HepG2 (cell line): ENCODE measurements around the gene RARA. TPM values are rescaled to one million over a fixed set of nuclear protein-coding genes. Genes with fewer than 3 reads are reported as not detected.

ENCODE experiments used
- AKAP8 ChIP-seq: sonication (generic); formaldehyde crosslinking; IDR thresholded peaks from 2 replicates; pipeline ENCODE4 v1.5.1; 2020; ENCODE audit warnings: mild to moderate bottlenecking, missing genetic modification reagents
- ELF1 ChIP-seq: sonication (generic); formaldehyde crosslinking; IDR thresholded peaks from 2 replicates; pipeline ENCODE4 v1.4.0; 2020; ENCODE audit warnings: missing genetic modification reagents
- FOXA1 ChIP-seq, 2 experiments: fragments of 450-650 bp in 1 of 2; sonication (generic) in 1 of 2; formaldehyde crosslinking in 1 of 2; IDR thresholded peaks; 2 replicates each; pipeline versions ENCODE4 v1.4.0 to v1.6.1; 2016 to 2020; ENCODE audit warnings: missing genetic modification reagents in 1 of 2
- KDM5B ChIP-seq: sonication (generic); formaldehyde crosslinking; IDR thresholded peaks from 2 replicates; pipeline ENCODE4 v1.4.0; 2020; ENCODE audit warnings: missing genetic modification reagents, mild to moderate bottlenecking, borderline replicate concordance
- NFKBIZ ChIP-seq: IDR thresholded peaks from 2 replicates; pipeline ENCODE4 v1.6.1; 2018; ENCODE audit warnings: missing genetic modification reagents, missing compliant biosample characterization
- PITX1 ChIP-seq: sonication (generic); formaldehyde crosslinking; IDR thresholded peaks from 2 replicates; pipeline ENCODE4 v1.5.1; 2020; ENCODE audit warnings: mild to moderate bottlenecking, missing genetic modification reagents
- PPARG ChIP-seq: conservative IDR thresholded peaks from 2 replicates; pipeline ENCODE4 v1.6.1; 2016; ENCODE audit warnings: missing biosample characterization, missing genetic modification reagents
- RFX1 ChIP-seq: fragments of 450-650 bp; IDR thresholded peaks from 2 replicates; pipeline ENCODE4 v1.6.1; 2017
- YEATS4 ChIP-seq: sonication (generic); formaldehyde crosslinking; IDR thresholded peaks from 2 replicates; pipeline ENCODE4 v1.4.0; 2020; ENCODE audit warnings: missing genetic modification reagents, borderline replicate concordance
- ZFP91 ChIP-seq: sonication (generic); formaldehyde crosslinking; IDR thresholded peaks from 2 replicates; pipeline ENCODE4 v1.9.0; 2022; ENCODE audit warnings: missing genetic modification reagents, mild to moderate bottlenecking, borderline replicate concordance
- ZNF263 ChIP-seq: sonication (generic); formaldehyde crosslinking; IDR thresholded peaks from 2 replicates; pipeline ENCODE4 v1.4.0; 2020; ENCODE audit warnings: missing genetic modification reagents
- ZNF362 ChIP-seq: sonication (generic); formaldehyde crosslinking; IDR thresholded peaks from 2 replicates; pipeline ENCODE4 v1.4.0; 2020; ENCODE audit warnings: missing genetic modification reagents, mild to moderate bottlenecking, borderline replicate concordance
- ZNF451 ChIP-seq: sonication (generic); formaldehyde crosslinking; IDR thresholded peaks from 2 replicates; pipeline ENCODE4 v1.5.0; 2020; ENCODE audit warnings: mild to moderate bottlenecking, missing genetic modification reagents
- ZNF501 ChIP-seq: sonication (generic); formaldehyde crosslinking; IDR thresholded peaks from 2 replicates; pipeline ENCODE4 v1.5.1; 2020; ENCODE audit warnings: mild to moderate bottlenecking, moderate library complexity, missing genetic modification reagents
- ZNF577 ChIP-seq: sonication (generic); formaldehyde crosslinking; IDR thresholded peaks from 2 replicates; pipeline ENCODE4 v1.4.0; 2020; ENCODE audit warnings: mild to moderate bottlenecking, low read depth, missing genetic modification reagents, borderline replicate concordance
- polyA plus RNA-seq, 8 experiments: library from polyadenylated mRNA; depleted of rRNA in 3 of 8; stranded (reverse) in 7 of 8; unstranded in 1 of 8; fragments of >200 nt; fragmentation: Illumina TruSeq in 4 of 8; extraction: Trizol in 4 of 8; gene quantifications; 2 replicates each; pipeline versions ENCODE4 v1.2.1 to v1.2.3, GENCODE V29; 2011 to 2016; ENCODE audit warnings: low read depth in 4 of 8, missing spikeins in 1 of 8, mixed read lengths in 1 of 8; ENCODE audit not compliant: insufficient read depth in 1 of 8
- total RNA-seq, 5 experiments: library from RNA; depleted of rRNA; stranded (reverse); fragments of >200 nt; fragmentation: Illumina TruSeq; extraction: Trizol; gene quantifications; 2 replicates each; pipeline ENCODE4 v1.2.3, GENCODE V29; 2016; ENCODE audit warnings: low read depth in 1 of 5
- TF ChIP-seq, protein P1 (sequence below), 2 experiments: sonication (generic) in 1 of 2; formaldehyde crosslinking in 1 of 2; IDR thresholded peaks; 2 replicates each; pipeline versions ENCODE4 v1.5.1 to v1.6.1; 2011 to 2020; ENCODE audit warnings: borderline replicate concordance in 1 of 2, low read depth in 1 of 2, low read length in 1 of 2, mild to moderate bottlenecking in 1 of 2, missing genetic modification reagents in 1 of 2, moderate library complexity in 1 of 2
- TF ChIP-seq, protein P2 (sequence below): sonication (generic); formaldehyde crosslinking; IDR thresholded peaks from 2 replicates; pipeline ENCODE4 v1.5.0; 2020; ENCODE audit warnings: mild to moderate bottlenecking, missing genetic modification reagents, borderline replicate concordance

The RARA gene
- total and polyA plus RNA-seq, 2 of the 13 experiments (the other 11 are each of a cell fraction or from before 2014, with no cell fraction given) = 6.4 to 8.6 TPM

DNA sequence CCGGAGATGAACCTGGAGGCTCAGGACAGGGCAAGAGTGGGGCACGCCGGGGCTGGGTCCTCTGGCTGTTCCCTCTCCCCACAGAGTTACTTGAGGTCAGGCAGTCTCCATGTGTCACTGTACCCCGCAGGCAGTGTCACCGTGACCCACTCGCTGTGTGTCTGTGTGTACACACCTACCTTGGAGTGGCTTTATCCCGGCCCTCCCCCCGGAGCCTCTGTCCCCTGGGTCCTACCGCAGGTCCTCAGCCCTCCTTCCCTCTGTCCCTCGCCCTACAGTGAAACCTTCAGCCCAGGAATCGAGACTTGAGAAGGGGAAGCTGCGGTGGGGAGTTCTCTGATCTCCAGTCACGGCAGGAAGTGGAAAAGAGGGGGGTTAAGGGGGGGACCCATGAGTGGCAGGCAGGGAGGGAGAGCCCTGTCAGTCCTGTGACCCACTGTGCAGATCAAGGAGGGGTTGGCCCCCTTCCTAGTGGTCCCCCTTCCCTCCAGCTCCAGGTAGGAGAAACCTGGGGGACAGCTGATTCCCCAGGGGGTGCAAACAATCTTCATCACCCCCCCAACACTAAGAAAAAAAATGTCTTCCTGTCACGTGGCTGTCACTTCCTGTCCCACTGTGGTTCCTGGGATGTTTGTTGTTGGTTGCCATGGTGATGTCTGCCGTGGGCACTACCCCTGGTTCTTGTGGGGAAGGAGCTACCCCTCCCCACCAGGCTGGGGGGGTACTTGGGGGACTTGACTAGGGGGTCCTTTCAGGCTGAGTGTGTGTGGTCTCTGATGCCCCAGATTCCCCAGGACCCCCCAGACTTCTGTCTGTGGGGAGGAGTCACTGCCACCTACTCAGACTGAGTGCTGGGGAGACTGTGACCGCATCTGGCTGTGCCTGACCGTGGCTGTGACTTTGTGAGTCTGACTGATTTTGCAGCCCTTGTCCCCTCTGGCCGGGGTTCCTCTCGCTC, 13.7 kb downstream of the RARA start (continued):
- TF ChIP-seq FOXA1 (IDR thresholded peaks at IDR 0.05) = no peak
- TF ChIP-seq FOXA1 (CRISPR knock-in tag; IDR thresholded peaks at IDR 0.05) = 0 out of 2 replicates have a peak, but pooled peaks have one; percentile 34
- peak; percentile 97 for TF ChIP-seq ZNF362 (CRISPR knock-in tag)
- TF ChIP-seq YEATS4 (CRISPR knock-in tag) = no peak
- TF ChIP-seq ZNF451 (CRISPR knock-in tag) = no peak
- TF ChIP-seq NFKBIZ (CRISPR knock-in tag) = no peak
- TF ChIP-seq, protein P1, sequence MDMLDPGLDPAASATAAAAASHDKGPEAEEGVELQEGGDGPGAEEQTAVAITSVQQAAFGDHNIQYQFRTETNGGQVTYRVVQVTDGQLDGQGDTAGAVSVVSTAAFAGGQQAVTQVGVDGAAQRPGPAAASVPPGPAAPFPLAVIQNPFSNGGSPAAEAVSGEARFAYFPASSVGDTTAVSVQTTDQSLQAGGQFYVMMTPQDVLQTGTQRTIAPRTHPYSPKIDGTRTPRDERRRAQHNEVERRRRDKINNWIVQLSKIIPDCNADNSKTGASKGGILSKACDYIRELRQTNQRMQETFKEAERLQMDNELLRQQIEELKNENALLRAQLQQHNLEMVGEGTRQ (IDR thresholded peaks at IDR 0.05; ENCODE audit: low read depth, low read length) = 0 out of 2 replicates have a peak, but pooled peaks have one; percentile 22
- TF ChIP-seq, protein P1 (CRISPR knock-in tag; IDR thresholded peaks at IDR 0.05; ENCODE audit: borderline replicate concordance) = peak; percentile 72; the same call in 1 of the 2 replicates
- TF ChIP-seq AKAP8 (CRISPR knock-in tag) = no peak
- no peak for TF ChIP-seq KDM5B (CRISPR knock-in tag)
- 0 out of 2 replicates have a peak, but pooled peaks have one; percentile 33 for TF ChIP-seq ZNF501 (CRISPR knock-in tag)
- peak; percentile 73 for TF ChIP-seq RFX1
- peak; percentile 74 for TF ChIP-seq ZNF263 (CRISPR knock-in tag)
- 0 out of 2 replicates have a peak, but pooled peaks have one; percentile 11 for TF ChIP-seq PITX1 (CRISPR knock-in tag)
- TF ChIP-seq PPARG (CRISPR knock-in tag) = no peak
- TF ChIP-seq ELF1 = 0 out of 2 replicates have a peak, but pooled peaks have one; percentile 8
- TF ChIP-seq ZFP91 (CRISPR knock-in tag) = peak; percentile 34; the same call in 1 of the 2 replicates
- no peak for TF ChIP-seq ZNF577 (CRISPR knock-in tag)
- TF ChIP-seq, protein P2, sequence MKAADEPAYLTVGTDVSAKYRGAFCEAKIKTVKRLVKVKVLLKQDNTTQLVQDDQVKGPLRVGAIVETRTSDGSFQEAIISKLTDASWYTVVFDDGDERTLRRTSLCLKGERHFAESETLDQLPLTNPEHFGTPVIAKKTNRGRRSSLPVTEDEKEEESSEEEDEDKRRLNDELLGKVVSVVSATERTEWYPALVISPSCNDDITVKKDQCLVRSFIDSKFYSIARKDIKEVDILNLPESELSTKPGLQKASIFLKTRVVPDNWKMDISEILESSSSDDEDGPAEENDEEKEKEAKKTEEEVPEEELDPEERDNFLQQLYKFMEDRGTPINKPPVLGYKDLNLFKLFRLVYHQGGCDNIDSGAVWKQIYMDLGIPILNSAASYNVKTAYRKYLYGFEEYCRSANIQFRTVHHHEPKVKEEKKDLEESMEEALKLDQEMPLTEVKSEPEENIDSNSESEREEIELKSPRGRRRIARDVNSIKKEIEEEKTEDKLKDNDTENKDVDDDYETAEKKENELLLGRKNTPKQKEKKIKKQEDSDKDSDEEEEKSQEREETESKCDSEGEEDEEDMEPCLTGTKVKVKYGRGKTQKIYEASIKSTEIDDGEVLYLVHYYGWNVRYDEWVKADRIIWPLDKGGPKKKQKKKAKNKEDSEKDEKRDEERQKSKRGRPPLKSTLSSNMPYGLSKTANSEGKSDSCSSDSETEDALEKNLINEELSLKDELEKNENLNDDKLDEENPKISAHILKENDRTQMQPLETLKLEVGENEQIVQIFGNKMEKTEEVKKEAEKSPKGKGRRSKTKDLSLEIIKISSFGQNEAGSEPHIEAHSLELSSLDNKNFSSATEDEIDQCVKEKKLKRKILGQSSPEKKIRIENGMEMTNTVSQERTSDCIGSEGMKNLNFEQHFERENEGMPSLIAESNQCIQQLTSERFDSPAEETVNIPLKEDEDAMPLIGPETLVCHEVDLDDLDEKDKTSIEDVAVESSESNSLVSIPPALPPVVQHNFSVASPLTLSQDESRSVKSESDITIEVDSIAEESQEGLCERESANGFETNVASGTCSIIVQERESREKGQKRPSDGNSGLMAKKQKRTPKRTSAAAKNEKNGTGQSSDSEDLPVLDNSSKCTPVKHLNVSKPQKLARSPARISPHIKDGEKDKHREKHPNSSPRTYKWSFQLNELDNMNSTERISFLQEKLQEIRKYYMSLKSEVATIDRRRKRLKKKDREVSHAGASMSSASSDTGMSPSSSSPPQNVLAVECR = 0 out of 2 replicates have a peak, but pooled peaks have one; percentile 23
